H54 (cell line): ENCODE data around the gene TAF10.

Source experiments
- DNase-seq: peaks from one replicate; pipeline ENCODE4 v3.0.0; 2011; ENCODE audit warnings: low spot score, mixed read lengths; ENCODE audit not compliant: insufficient read length
- FAIRE-seq: peaks from 3 replicates; lab custom pipeline; 2011; peaks lifted over from hg19 to GRCh38; lab: Jason Lieb, UNC
- POLR2A ChIP-seq: IDR thresholded peaks from 2 replicates; pipeline ENCODE4 v1.6.1; 2011; ENCODE audit warnings: low read depth, mild to moderate bottlenecking, low read length

The TAF10 gene

GRCh38 chr11:6613496-6613895, 1.5 kb upstream of the TAF10 start:
- FAIRE-seq (no peak), DNase-seq (no peak)
- no peak for TF ChIP-seq POLR2A

DNA sequence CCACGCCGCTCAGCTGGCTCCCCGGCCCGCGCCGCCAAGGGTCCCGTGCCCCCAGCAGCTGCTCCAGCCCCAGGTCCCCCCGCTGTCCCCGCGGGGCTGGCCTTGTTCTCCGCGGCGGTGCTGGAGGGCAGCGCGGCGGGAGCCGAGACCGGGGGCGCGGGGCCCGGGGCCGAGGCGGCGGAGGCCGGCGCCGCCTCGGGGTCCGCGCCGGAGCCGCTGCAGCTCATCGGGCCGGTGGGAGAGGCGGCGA, 128 bp downstream of the TAF10 start:
- TF ChIP-seq POLR2A, result no peak
- DNase-seq (no peak), FAIRE-seq (no peak)

- FAIRE-seq, result no peak
- no peak for DNase-seq
- no peak for TF ChIP-seq POLR2A
Measured at GRCh38 chr11:6611092-6611962, 689 bp downstream of the TAF10 start.

DNA sequence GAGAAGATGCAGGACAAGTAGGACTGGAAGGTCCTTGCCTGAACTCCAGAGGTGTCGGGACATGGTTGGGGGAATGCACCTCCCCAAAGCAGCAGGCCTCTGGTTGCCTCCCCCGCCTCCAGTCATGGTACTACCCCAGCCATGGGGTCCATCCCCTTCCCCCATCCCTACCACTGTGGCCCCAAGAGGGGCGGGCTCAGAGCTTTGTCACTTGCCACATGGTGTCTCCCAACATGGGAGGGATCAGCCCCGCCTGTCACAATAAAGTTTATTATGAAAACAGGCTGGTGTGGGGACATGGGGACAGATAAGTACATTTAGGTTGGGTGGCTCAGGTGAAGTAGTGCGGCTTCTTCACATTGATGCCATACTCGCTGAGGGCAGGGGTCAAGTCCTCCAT, 1.4 kb downstream of the TAF10 start:
- FAIRE-seq (no peak), DNase-seq (no peak)
- no peak for TF ChIP-seq POLR2A

- FAIRE-seq (no peak), DNase-seq (no peak)
- TF ChIP-seq POLR2A, result 0 out of 2 replicates have a peak, but pooled peaks have one; percentile 17
Measured at GRCh38 chr11:6609502-6610015, 2.5 kb downstream of the TAF10 start.

DNA sequence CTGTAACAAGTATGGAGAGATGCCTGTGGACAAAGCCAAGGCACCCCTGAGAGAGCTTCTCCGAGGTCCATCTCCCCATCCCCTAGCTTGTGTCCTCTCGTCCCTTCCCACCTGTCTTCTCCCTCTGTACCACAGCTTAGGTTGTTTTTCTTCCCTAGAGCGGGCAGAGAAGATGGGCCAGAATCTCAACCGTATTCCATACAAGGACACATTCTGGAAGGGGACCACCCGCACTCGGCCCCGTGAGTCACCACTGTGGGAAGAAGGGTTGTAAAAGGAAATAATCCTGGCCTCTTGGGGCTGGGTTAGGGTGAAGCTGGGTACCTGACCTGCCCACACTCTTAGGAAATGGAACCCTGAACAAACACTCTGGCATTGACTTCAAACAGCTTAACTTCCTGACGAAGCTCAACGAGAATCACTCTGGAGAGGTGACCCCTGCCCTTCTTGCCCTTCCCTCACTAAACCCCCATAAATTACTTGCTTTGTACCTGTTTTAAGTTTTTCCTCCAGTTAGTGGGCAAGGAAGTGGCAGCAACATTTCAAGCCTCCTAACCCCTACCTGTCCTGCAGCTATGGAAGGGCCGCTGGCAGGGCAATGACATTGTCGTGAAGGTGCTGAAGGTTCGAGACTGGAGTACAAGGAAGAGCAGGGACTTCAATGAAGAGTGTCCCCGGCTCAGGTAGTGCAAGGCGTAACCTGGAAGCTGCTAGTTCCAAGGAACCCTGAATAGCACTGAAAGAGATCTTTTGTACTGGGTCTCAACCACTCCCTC, 3.1 kb downstream of the TAF10 start:
- DNase-seq (no peak), FAIRE-seq (no peak)
- no peak for TF ChIP-seq POLR2A

GRCh38 chr11:6608011-6608410, 4.0 kb downstream of the TAF10 start:
- DNase-seq (no peak), FAIRE-seq (no peak)
- no peak for TF ChIP-seq POLR2A

- FAIRE-seq (no peak), DNase-seq (no peak)
- no peak for TF ChIP-seq POLR2A
Measured at GRCh38 chr11:6607190-6607795, 4.7 kb downstream of the TAF10 start.

GRCh38 chr11:6606471-6607189, 5.4 kb downstream of the TAF10 start:
- DNase-seq, result peak; percentile 99
- TF ChIP-seq POLR2A, result peak; percentile 59
- peak; percentile 52 for FAIRE-seq

DNA sequence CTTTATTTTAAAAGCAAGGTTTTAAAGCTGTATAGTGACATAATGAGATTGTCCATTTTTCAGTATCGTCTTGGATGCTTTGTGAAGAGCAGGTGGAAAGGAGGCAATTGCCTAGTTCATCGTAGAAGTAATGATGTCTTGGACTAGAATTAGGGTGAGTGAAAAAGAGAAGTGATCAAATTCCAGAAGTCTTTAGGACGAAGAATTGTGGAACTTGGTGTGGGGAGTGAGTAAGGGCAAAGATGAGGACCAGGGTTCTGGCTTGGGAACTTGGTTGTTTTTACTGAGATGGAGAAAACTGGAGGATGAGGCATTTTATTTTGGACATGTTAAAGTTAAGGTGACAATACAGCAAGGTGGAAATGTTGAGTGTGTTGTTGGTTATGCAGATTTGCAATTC, 7.2 kb downstream of the TAF10 start:
- FAIRE-seq, result no peak
- TF ChIP-seq POLR2A, result no peak
- no peak for DNase-seq

DNA sequence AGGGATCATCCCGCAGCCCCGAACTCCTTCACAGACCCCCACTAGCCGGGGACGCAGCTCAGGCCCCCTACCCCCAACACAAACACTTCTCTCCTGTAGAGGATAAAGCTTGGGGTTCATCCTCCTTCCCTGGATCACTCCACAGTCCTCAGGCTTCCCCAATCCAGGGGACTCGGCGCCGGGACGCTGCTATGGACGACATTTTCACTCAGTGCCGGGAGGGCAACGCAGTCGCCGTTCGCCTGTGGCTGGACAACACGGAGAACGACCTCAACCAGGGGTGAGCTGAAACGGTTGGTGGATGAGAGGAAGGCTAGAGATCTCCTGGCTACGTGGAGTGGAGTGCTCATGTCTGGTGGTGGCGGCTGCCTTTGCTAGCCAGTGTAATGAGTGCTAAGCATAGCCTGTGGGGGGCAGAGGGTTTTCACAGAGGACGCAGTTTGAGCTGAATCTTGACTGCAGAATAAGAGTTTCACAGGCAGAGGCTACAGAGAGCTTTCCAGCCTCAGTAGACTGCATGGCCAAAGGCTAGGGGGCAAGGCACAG, 7.9 kb downstream of the TAF10 start:
- DNase-seq (peak; percentile 60), FAIRE-seq (no peak)
- no peak for TF ChIP-seq POLR2A

- FAIRE-seq, result no peak
- DNase-seq, result peak; percentile 94
Measured at GRCh38 chr11:6603287-6604080, 8.5 kb downstream of the TAF10 start, which contains the start of the genes ILK and RRP8. ILK (plus strand) TSS chr11:6603774; CDS start chr11:6604272, 498 bp downstream. RRP8 (minus strand) TSS chr11:6603616; CDS start chr11:6603502, 114 bp downstream.

More at GRCh38 chr11:6603287-6604080, 8.5 kb downstream of the TAF10 start, which contains the start of the genes ILK and RRP8:
- peak; percentile 62 for TF ChIP-seq POLR2A
